B cell (primary cell): ENCODE data around the gene CMPK2. TPM values are rescaled to one million over a fixed set of nuclear protein-coding genes. Genes with fewer than 3 reads are reported as not detected.

Experiments used
- ATAC-seq: fragments of 200-7000 bp; cut with Tn5 transposase; one replicate; pipeline ENCODE4 v1.10.0; 2021; ENCODE audit warnings: low read depth, mild to moderate bottlenecking, moderate number of reproducible peaks, moderate library complexity
- CTCF ChIA-PET: fragments of 350-600 bp; sonication (Branson Sonifier 250); formaldehyde crosslinking; loops from one replicate; lab custom pipeline; 2021; ENCODE audit warnings: antibody characterized with exemption, inconsistent platforms; lab: Charles Lee
- POLR2A ChIA-PET: fragments of 350-600 bp; sonication (Branson Sonifier 250); formaldehyde crosslinking; loops from one replicate; lab custom pipeline; 2021; ENCODE audit warnings: antibody characterized with exemption; lab: Charles Lee
- DNase-seq: peaks from one replicate; pipeline ENCODE4 v3.0.0; 2013
- H2AFZ ChIP-seq: 2 replicates; pipeline ENCODE4 v1.6.1; 2012; ENCODE audit warnings: mild to moderate bottlenecking, low read depth, low read length; ENCODE audit not compliant: insufficient read depth, poor library complexity, severe bottlenecking
- H3K27ac ChIP-seq, 2 donors: 1 replicate in 1 of 2; 2 replicates in 1 of 2; pipeline ENCODE4 v1.5.1; 2012 to 2013; ENCODE audit warnings: low read length in 2 of 2, mild to moderate bottlenecking in 2 of 2, moderate library complexity in 1 of 2
- H3K27me3 ChIP-seq, 4 experiments: fragments of 200-600 bp in 1 of 4; sonication (generic) in 1 of 4; replicated peaks in 1 of 4; 1 replicate in 2 of 4; 2 replicates in 2 of 4; pipeline versions ENCODE4 v1.6.1 to v1.7.0; 2013 to 2016; ENCODE audit warnings: low read length in 3 of 4, mild to moderate bottlenecking in 2 of 4, mixed read lengths in 1 of 4, moderate library complexity in 1 of 4; ENCODE audit not compliant: insufficient read depth in 4 of 4, control insufficient read depth in 3 of 4; ENCODE audit errors: control extremely low read depth in 1 of 4
- H3K36me3 ChIP-seq, 2 experiments: replicated peaks in 1 of 2; 1 replicate in 1 of 2; 2 replicates in 1 of 2; pipeline versions ENCODE4 v1.6.1 to v1.7.1; 2013; ENCODE audit warnings: low read length in 1 of 2; ENCODE audit not compliant: insufficient read depth in 2 of 2, control insufficient read depth in 1 of 2; ENCODE audit errors: control extremely low read depth in 1 of 2, extremely low read depth in 1 of 2
- H3K4me1 ChIP-seq, 2 donors: fragments of 200-600 bp in 1 of 2; sonication (generic) in 1 of 2; 1 replicate in 1 of 2; 2 replicates in 1 of 2; pipeline versions ENCODE4 v1.5.1 to v1.6.1; 2013 to 2017; ENCODE audit warnings: low read length in 2 of 2; ENCODE audit not compliant: control insufficient read depth in 2 of 2, insufficient read depth in 2 of 2
- H3K4me2 ChIP-seq: replicated peaks from 2 replicates; pipeline ENCODE3; 2012; ENCODE audit warnings: mild to moderate bottlenecking, low read depth, low read length; ENCODE audit not compliant: poor library complexity, severe bottlenecking
- H3K4me3 ChIP-seq, 5 experiments: fragments of 200-600 bp in 1 of 5; sonication (generic) in 1 of 5; 1 replicate in 3 of 5; 2 replicates in 2 of 5; pipeline versions ENCODE4 v1.5.1 to v1.7.0; 2011 to 2016; ENCODE audit warnings: low read length in 4 of 5, mild to moderate bottlenecking in 4 of 5, low read depth in 2 of 5, control low read depth in 1 of 5, moderate library complexity in 1 of 5; ENCODE audit not compliant: insufficient read depth in 1 of 5; ENCODE audit errors: control extremely low read depth in 1 of 5, extremely low read depth in 1 of 5
- H3K79me2 ChIP-seq: fragments of 200-600 bp; sonication (generic); one replicate; pipeline ENCODE4 v1.6.0; 2016; ENCODE audit warnings: low read length; ENCODE audit not compliant: control insufficient read depth, insufficient read depth
- H3K9ac ChIP-seq: fragments of 200-600 bp; sonication (generic); 2 replicates; pipeline ENCODE4 v1.6.1; 2017; ENCODE audit warnings: mild to moderate bottlenecking, low read length, moderate library complexity
- H3K9me3 ChIP-seq, 3 donors: one replicate each; pipeline versions ENCODE4 v1.6.1 to v1.7.1; 2013; ENCODE audit warnings: low read length in 2 of 3; ENCODE audit not compliant: control insufficient read depth in 2 of 3, insufficient read depth in 1 of 3; ENCODE audit errors: control extremely low read depth in 1 of 3
- H4K20me1 ChIP-seq: 2 replicates; pipeline ENCODE4 v1.6.0; 2012; ENCODE audit warnings: mild to moderate bottlenecking, low read length; ENCODE audit not compliant: insufficient read depth, control insufficient read depth, poor library complexity, severe bottlenecking
- H3K27ac Mint-ChIP-seq: one replicate; pipeline ENCODE4 v1.8.0; 2021; ENCODE audit warnings: mixed read lengths
- H3K27me3 Mint-ChIP-seq: one replicate; pipeline ENCODE4 v1.8.0; 2021; ENCODE audit warnings: mixed read lengths
- H3K4me1 Mint-ChIP-seq: one replicate; pipeline ENCODE4 v1.8.0; 2021; ENCODE audit warnings: mixed read lengths
- H3K4me3 Mint-ChIP-seq: one replicate; pipeline ENCODE4 v1.8.0; 2021; ENCODE audit warnings: mixed read lengths
- H3K9me3 Mint-ChIP-seq: one replicate; pipeline ENCODE4 v1.8.0; 2022; ENCODE audit warnings: mixed read lengths; ENCODE audit not compliant: insufficient read depth
- CTCF ChIP-seq: fragments of 200-600 bp; IDR thresholded peaks from one replicate; pipeline ENCODE4 v1.8.0; 2022; ENCODE audit warnings: antibody characterized with exemption, mild to moderate bottlenecking
- EZH2 ChIP-seq: IDR thresholded peaks from 2 replicates; pipeline ENCODE4 v1.6.1; 2012; ENCODE audit warnings: borderline replicate concordance, low read depth, mild to moderate bottlenecking, moderate library complexity, low read length; ENCODE audit not compliant: insufficient read depth, poor library complexity, severe bottlenecking
- WGBS: methylation state at CpG from one replicate; pipeline ENCODE4 v1.1.5; 2013; ENCODE audit warnings: missing lambda C conversion rate; ENCODE audit not compliant: insufficient coverage; 5-methylcytosine and 5-hydroxymethylcytosine counted together
- intact Hi-C: fragments of 100-400 bp; cut with micrococcal nuclease; formaldehyde crosslinking; loops from one replicate; pipeline ENCODE4 v1.10.0; 2022
- polyA plus RNA-seq: library from polyadenylated mRNA; depleted of rRNA; stranded (reverse); fragments of >200 nt; gene quantifications from 2 replicates; pipeline ENCODE4 v1.2.3, GENCODE V29; 2012
- total RNA-seq, 2 donors: library from RNA; stranded (reverse); fragments of 120-200 nt in 1 of 2; gene quantifications; 1 replicate in 1 of 2; 2 replicates in 1 of 2; pipeline versions ENCODE4 v1.2.3 to v1.2.4, GENCODE V29; 2013 to 2022

Gene CMPK2
- total and polyA plus RNA-seq, 2 donors (not counting 1 experiment from before 2014, with no cell fraction given) = 1.2 to 2.9 TPM

GRCh38 chr2:6876309-6876708 lies 10.6 kb upstream of the CMPK2 start:
- Mint-ChIP-seq H3K27me3 (peaks cover 4% of the 10 kb centered on the region), H3K4me1 (peaks cover 37% of the 10 kb centered on the region), H3K27ac (no peak overlapping the region), H3K4me3 (peak overlapping the region; percentile 56), H3K9me3 (no peaks in the 10 kb centered on the region)
- TF ChIP-seq EZH2 (no peak), CTCF (no peak)
- Histone ChIP-seq H3K36me3 (no peaks in the 10 kb centered on the region), H3K4me2 (no peak overlapping the region), H3K4me1 (peaks cover 14 to 24% of the 10 kb centered on the region in 2 donors), H3K79me2 (no peaks in the 10 kb centered on the region), H4K20me1 (no peaks in the 10 kb centered on the region), H3K27ac (no peak overlapping the region), H3K4me3 (no peak overlapping the region), H2AFZ (no peak overlapping the region), H3K9me3 (no peaks in the 10 kb centered on the region), H3K27me3 (peaks cover 0 to 6% (median 2%) of the 10 kb centered on the region in 4 experiments), H3K9ac (no peak overlapping the region)
- 80% methylated on average over 1 of the region's 1 CpG for WGBS
- intact Hi-C loops = no loop called here
- DNase-seq = no peak
- no peak for ATAC-seq
- CTCF ChIA-PET = interaction anchor here (1.2 to 2.4 kb wide), 3 partner anchors 9 to 18 kb away, joined by 3 to 8 read pairs (median 4); partner anchors contain the start of gene CMPK2
- POLR2A ChIA-PET = interaction anchor here (1.6 kb wide), 1 partner anchor 10 kb away, joined by 3 read pairs; the partner anchor contains the start of gene CMPK2

- Histone ChIP-seq H4K20me1 (no peaks in the 10 kb centered on the region), H2AFZ (no peak overlapping the region), H3K9ac (no peak overlapping the region), H3K4me2 (no peak overlapping the region), H3K9me3 (no peaks in the 10 kb centered on the region), H3K27me3 (peaks cover 0 to 6% (median 0%) of the 10 kb centered on the region in 4 experiments), H3K36me3 (no peaks in the 10 kb centered on the region), H3K4me1 (peaks cover 14 to 24% of the 10 kb centered on the region in 2 donors), H3K27ac (no peak overlapping the region), H3K79me2 (no peaks in the 10 kb centered on the region), H3K4me3 (no peak overlapping the region)
- no peaks in the 10 kb centered on the region for H3K27me3 Mint-ChIP-seq
- H3K4me3 Mint-ChIP-seq = no peak overlapping the region
- intact Hi-C loops = no loop called here
- ATAC-seq = no peak
- ChIA-PET POLR2A (no interaction called here), CTCF (no interaction called here)
- TF ChIP-seq CTCF (no peak), EZH2 (no peak)
- H3K9me3 Mint-ChIP-seq = no peaks in the 10 kb centered on the region
- no peak overlapping the region for H3K27ac Mint-ChIP-seq
- 97% methylated on average over 3 of the region's 3 CpGs for WGBS
- DNase-seq = no peak
- peaks cover 34% of the 10 kb centered on the region for H3K4me1 Mint-ChIP-seq
These were observed 8.3 kb upstream of the CMPK2 start for GRCh38 chr2:6874032-6874431.
